Kidney epithelial cell (primary cell): ENCODE results near the gene CLEC2B. TPM values are rescaled to one million over a fixed set of nuclear protein-coding genes. Genes with fewer than 3 reads are reported as not detected.

Experiments used
- DNase-seq: peaks from one replicate; pipeline ENCODE4 v3.0.0-alpha.2; 2010; ENCODE audit warnings: low read depth
- H3K27me3 ChIP-seq: 2 replicates; pipeline ENCODE4 v1.6.0; 2011; ENCODE audit warnings: low read length; ENCODE audit not compliant: control insufficient read depth, insufficient read depth
- H3K36me3 ChIP-seq: 2 replicates; pipeline ENCODE4 v1.5.1; 2011; ENCODE audit warnings: low read length; ENCODE audit not compliant: control insufficient read depth, insufficient read depth
- H3K4me3 ChIP-seq: 2 replicates; pipeline ENCODE4 v1.5.1; 2011; ENCODE audit warnings: low read depth, mild to moderate bottlenecking, control low read depth, low read length
- total RNA-seq: library from RNA; depleted of rRNA; stranded (reverse); fragments of >200 nt; gene quantifications from 2 replicates; pipeline ENCODE4 v1.2.3, GENCODE V29; 2015
- TF ChIP-seq, protein P1 (sequence below): IDR thresholded peaks from 2 replicates; pipeline ENCODE4 v1.5.1; 2011; ENCODE audit warnings: mild to moderate bottlenecking, moderate library complexity, low read length, control low read depth, inconsistent platforms; ENCODE audit not compliant: insufficient read depth, poor library complexity, severe bottlenecking

Gene CLEC2B
- total RNA-seq, 1 donor from 2014 or later, result 0.50 TPM

DNA sequence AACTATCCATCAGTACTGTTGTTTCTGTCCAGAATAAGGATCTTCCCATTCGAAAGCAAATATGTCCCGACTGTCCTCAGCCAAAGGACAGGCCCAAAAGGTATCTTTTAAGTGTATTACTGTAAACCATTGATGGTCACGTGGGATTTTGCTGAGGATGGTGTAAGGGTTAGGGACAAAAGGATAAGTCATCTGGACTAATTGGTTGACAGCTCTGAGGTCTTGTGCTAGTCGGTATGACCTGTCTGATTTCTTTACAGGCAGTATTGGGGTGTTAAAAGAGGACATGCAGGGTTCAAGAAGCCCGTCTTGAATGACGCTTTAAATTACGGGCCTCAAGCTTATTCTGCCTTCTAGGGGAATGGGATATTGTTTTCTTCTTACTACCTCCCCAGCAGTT is 38.6 kb upstream of the CLEC2B start:
- DNase-seq, result no peak
- TF ChIP-seq, protein P1, sequence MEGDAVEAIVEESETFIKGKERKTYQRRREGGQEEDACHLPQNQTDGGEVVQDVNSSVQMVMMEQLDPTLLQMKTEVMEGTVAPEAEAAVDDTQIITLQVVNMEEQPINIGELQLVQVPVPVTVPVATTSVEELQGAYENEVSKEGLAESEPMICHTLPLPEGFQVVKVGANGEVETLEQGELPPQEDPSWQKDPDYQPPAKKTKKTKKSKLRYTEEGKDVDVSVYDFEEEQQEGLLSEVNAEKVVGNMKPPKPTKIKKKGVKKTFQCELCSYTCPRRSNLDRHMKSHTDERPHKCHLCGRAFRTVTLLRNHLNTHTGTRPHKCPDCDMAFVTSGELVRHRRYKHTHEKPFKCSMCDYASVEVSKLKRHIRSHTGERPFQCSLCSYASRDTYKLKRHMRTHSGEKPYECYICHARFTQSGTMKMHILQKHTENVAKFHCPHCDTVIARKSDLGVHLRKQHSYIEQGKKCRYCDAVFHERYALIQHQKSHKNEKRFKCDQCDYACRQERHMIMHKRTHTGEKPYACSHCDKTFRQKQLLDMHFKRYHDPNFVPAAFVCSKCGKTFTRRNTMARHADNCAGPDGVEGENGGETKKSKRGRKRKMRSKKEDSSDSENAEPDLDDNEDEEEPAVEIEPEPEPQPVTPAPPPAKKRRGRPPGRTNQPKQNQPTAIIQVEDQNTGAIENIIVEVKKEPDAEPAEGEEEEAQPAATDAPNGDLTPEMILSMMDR, result no peak
- H3K4me3 ChIP-seq, result no peak overlapping the region
- H3K36me3 ChIP-seq, result no peaks in the 10 kb centered on the region
- H3K27me3 ChIP-seq, result no peaks in the 10 kb centered on the region

DNA sequence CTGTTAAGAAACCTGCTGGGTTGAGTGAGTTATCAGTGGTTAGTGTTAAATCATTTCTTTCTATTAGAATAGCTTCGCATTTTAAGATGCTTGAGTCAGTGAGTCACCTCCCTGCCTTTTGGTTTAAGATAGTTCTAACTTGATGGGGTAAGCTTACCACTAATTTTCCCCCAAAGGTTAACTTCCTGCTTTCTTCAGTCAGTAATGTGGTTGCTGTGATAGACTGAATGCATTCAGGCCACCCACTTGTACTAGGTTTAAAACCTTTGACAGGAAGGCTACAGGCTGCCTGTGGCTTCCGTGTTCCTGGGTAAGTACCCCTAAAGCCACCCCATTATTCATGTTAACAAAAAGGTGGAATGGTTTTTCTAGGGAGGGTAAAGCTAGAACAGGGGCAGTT is 37.7 kb upstream of the CLEC2B start:
- TF ChIP-seq, protein P1, result no peak
- Histone ChIP-seq H3K4me3 (no peak overlapping the region), H3K36me3 (no peaks in the 10 kb centered on the region), H3K27me3 (no peaks in the 10 kb centered on the region)
- no peak for DNase-seq

DNA sequence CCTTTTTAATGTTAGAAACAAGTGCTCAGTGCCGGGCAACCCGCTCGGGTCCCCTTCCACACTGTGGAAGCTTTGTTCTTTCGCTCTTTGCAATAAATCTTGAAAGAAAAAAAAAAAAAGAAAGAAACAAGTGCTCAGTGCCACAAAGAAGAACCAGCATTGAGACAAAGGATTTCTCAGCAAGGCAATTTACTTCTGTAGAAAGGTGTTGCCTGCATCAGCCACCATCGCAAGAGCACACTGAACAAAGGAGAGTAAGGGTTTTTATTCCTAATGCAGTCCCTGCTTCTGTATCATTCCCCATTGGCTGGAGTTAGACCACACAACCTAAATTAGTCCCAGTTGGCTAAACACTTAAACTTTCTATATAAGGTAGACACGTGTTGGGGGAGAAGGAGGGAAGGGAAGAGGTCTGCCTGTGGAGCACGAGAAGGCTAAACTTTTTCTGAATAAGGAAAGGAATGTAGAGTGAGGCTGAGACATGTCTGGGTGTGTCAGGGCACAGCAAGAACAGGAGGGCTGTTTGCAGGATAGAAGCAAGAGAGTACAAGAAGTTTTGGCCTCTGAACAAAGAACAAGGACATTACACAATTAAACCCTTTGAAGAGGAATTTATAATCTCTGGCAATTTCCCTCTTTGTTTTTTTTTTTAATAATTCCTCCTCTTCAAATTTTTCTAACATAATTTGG is 33.5 kb upstream of the CLEC2B start:
- H3K36me3 ChIP-seq, result no peaks in the 10 kb centered on the region
- no peak overlapping the region for H3K4me3 ChIP-seq
- no peaks in the 10 kb centered on the region for H3K27me3 ChIP-seq
- TF ChIP-seq, protein P1, result no peak
- DNase-seq, result no peak

DNA sequence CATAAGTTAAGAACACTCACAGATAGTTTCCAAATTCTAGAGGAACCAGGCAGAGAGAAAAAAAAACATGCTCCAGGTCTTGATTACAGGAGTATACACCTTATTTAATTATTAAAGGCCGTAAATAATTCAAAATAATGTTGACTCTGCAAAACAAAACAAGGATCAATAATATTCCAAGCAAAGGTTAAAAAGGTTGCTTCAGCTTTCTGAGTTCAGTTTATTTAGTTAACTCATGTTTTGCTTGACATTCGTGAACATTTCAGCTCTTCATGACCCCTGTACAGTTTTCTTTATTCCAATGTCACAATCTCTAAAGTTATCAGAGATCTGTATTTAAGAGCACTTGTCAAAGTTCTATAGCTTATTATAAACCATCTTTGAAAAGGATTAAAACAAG is 31.8 kb upstream of the CLEC2B start:
- DNase-seq, result no peak
- TF ChIP-seq, protein P1, result no peak
- Histone ChIP-seq H3K36me3 (no peaks in the 10 kb centered on the region), H3K4me3 (no peak overlapping the region), H3K27me3 (no peaks in the 10 kb centered on the region)

DNA sequence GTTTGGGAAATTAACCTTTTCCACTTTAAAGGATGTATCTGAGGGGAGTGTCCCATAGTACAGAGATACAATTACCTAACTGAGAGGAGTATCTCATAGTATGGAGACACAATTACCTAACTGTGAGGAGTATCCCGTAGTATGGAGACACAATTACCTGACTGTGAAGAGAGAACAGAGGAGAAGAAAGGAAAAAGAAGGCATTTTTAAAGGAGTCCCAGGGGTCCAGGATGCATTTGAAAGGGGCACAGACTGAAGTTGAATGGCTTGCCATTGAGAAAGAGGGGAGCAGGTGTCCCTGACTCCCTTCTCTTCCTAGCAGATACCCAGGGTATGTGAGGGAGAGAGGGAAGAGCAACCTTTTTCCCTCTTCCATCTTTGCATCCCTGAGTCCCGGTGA is 30.1 kb upstream of the CLEC2B start:
- TF ChIP-seq, protein P1, result no peak
- Histone ChIP-seq H3K36me3 (no peaks in the 10 kb centered on the region), H3K27me3 (no peaks in the 10 kb centered on the region), H3K4me3 (no peak overlapping the region)
- no peak for DNase-seq

DNA sequence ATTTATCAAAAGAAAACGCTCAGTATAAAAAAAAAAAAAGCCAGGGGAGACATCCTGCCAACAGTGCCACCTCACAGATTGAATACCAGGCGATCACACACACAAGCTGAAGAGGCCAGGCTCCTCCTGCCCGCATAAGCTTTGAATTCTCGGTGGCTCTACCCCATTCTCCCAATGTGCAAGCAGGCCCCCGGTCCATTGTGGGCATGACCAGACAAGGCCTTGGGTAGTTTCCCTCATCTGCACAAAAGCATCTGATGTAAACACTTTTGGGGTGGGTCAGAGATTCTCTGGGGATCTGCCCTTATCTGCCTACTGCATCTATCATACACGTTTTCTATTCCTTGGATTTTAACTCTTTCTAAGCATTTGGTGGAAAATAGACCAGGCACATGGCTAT is 28.4 kb upstream of the CLEC2B start:
- no peak for DNase-seq
- Histone ChIP-seq H3K36me3 (no peaks in the 10 kb centered on the region), H3K4me3 (no peak overlapping the region), H3K27me3 (no peaks in the 10 kb centered on the region)
- TF ChIP-seq, protein P1, result no peak
